K562 (cell line): ENCODE data around the gene MAPK4. TPM values are rescaled to one million over a fixed set of nuclear protein-coding genes. Genes with fewer than 3 reads are reported as not detected.

Source experiments
- ATAC-seq: fragments of 200-7000 bp; cut with Tn5 transposase; 3 replicates; pipeline ENCODE4 v1.9.1; 2020; ENCODE audit warnings: moderate library complexity
- BruUV-seq: library from RNA; stranded (reverse); fragments of 400-500 nt; replicated peaks from 2 replicates; lab custom pipeline; 2021; lab: Mats Ljungman, UMichigan
- CTCF ChIA-PET: fragments of 300-600 bp; formaldehyde crosslinking; extraction: SDS; loops from one replicate; lab custom pipeline; 2021; ENCODE audit warnings: low intra/inter-chr PET ratio; lab: Yijun Ruan, JAX
- POLR2A ChIA-PET: fragments of 300-600, 350-650 bp; sonication (Branson Sonifier 250); formaldehyde crosslinking; extraction: SDS; loops from one replicate; lab custom pipeline; 2021; ENCODE audit warnings: antibody characterized with exemption, inconsistent platforms; lab: Yijun Ruan, JAX
- DNase-seq, 4 experiments: peaks; one replicate each; pipeline versions ENCODE4 v3.0.0 to v3.0.0-alpha.2; 2011 to 2018; ENCODE audit warnings: low spot score in 3 of 4, mixed read lengths in 3 of 4; ENCODE audit errors: extremely low read depth in 1 of 4
- FAIRE-seq: peaks from 2 replicates; lab custom pipeline; 2011; peaks lifted over from hg19 to GRCh38; lab: Jason Lieb, UNC
- H2AFZ ChIP-seq: 2 replicates; pipeline ENCODE4 v1.6.0; 2011; ENCODE audit warnings: low read depth, low read length, control low read depth, inconsistent platforms
- H3K27ac ChIP-seq: fragments of 200-600 bp; 3 replicates; pipeline ENCODE4 v1.8.0; 2011; ENCODE audit warnings: low read depth, mild to moderate bottlenecking, control low read depth, inconsistent platforms, low read length, moderate library complexity, mixed read lengths; ENCODE audit errors: extremely low read depth
- H3K27me3 ChIP-seq, 2 experiments: fragments of 300-600 bp in 1 of 2; 2 replicates in 1 of 2; 3 replicates in 1 of 2; pipeline versions ENCODE4 v1.6.0 to v1.8.0; 2011; ENCODE audit warnings: inconsistent platforms in 2 of 2, low read length in 2 of 2, mild to moderate bottlenecking in 1 of 2, mixed read lengths in 1 of 2, moderate library complexity in 1 of 2; ENCODE audit not compliant: control insufficient read depth in 2 of 2, insufficient read depth in 2 of 2
- H3K36me3 ChIP-seq: fragments of 300-600 bp; 3 replicates; pipeline ENCODE4 v1.8.0; 2011; ENCODE audit warnings: mild to moderate bottlenecking, low read length, inconsistent platforms; ENCODE audit not compliant: control insufficient read depth, insufficient read depth
- H3K4me1 ChIP-seq, 2 experiments: fragments of 200-600 bp in 1 of 2; replicated peaks in 1 of 2; 2 replicates in 1 of 2; 3 replicates in 1 of 2; pipeline versions ENCODE4 v1.5.1 to v1.8.0; 2011; ENCODE audit warnings: inconsistent platforms in 2 of 2, low read length in 2 of 2, mild to moderate bottlenecking in 1 of 2, mixed read lengths in 1 of 2, moderate library complexity in 1 of 2; ENCODE audit not compliant: control insufficient read depth in 2 of 2, insufficient read depth in 2 of 2
- H3K4me2 ChIP-seq: 2 replicates; pipeline ENCODE4 v1.6.1; 2011; ENCODE audit warnings: low read length, control low read depth, inconsistent platforms, mixed read lengths; ENCODE audit not compliant: insufficient read depth
- H3K4me3 ChIP-seq: fragments of 200-600 bp; sonication (generic), shearing (Covaris generic); 2 replicates; pipeline ENCODE4 v1.5.1; 2016; ENCODE audit warnings: control low read depth, inconsistent platforms
- H3K79me2 ChIP-seq: fragments of 200-600 bp; 3 replicates; pipeline ENCODE4 v1.8.0; 2011; ENCODE audit warnings: low read length, inconsistent platforms; ENCODE audit not compliant: control insufficient read depth, insufficient read depth
- H3K9ac ChIP-seq, 2 experiments: 2 replicates each; pipeline versions ENCODE4 v1.6.0 to v1.6.1; 2011; ENCODE audit warnings: low read depth in 2 of 2, low read length in 2 of 2, control low read depth in 1 of 2, inconsistent platforms in 1 of 2, mild to moderate bottlenecking in 1 of 2, mixed read lengths in 1 of 2; ENCODE audit not compliant: insufficient read depth in 1 of 2
- H3K9me1 ChIP-seq: one replicate; pipeline ENCODE4 v1.6.0; 2011; ENCODE audit warnings: inconsistent platforms, mild to moderate bottlenecking, low read length, moderate library complexity; ENCODE audit not compliant: control insufficient read depth, insufficient read depth
- H3K9me3 ChIP-seq: replicated peaks from 2 replicates; pipeline ENCODE4 v1.5.1; 2011; ENCODE audit warnings: low read depth, low read length, inconsistent platforms; ENCODE audit not compliant: control insufficient read depth, insufficient read depth
- H4K20me1 ChIP-seq: replicated peaks from 2 replicates; pipeline ENCODE4 v1.6.1; 2011; ENCODE audit warnings: low read length, inconsistent platforms, mixed read lengths; ENCODE audit not compliant: control insufficient read depth, insufficient read depth
- ELF2 ChIP-seq: fragments of 250-450 bp; sonication (Bioruptor Pico); IDR thresholded peaks from 2 replicates; pipeline ENCODE4 v1.5.0; 2021; ENCODE audit warnings: mild to moderate bottlenecking
- EP400 ChIP-seq: fragments of 450-650 bp; IDR thresholded peaks from 2 replicates; pipeline ENCODE4 v1.6.1; 2017; ENCODE audit warnings: antibody characterized with exemption, mild to moderate bottlenecking, moderate library complexity
- HMGN3 ChIP-seq: IDR thresholded peaks from 2 replicates; pipeline ENCODE4 v1.6.1; 2011; ENCODE audit warnings: borderline replicate concordance, low read depth, mild to moderate bottlenecking, mixed read lengths, low read length; ENCODE audit not compliant: insufficient read length; ENCODE audit errors: extremely low read depth
- NCOR1 ChIP-seq: fragments of 450-650 bp; IDR thresholded peaks from 2 replicates; pipeline ENCODE4 v1.6.1; 2016; ENCODE audit warnings: mild to moderate bottlenecking, moderate library complexity
- POLR2A ChIP-seq: fragments of 450-650 bp; conservative IDR thresholded peaks from 2 replicates; pipeline ENCODE4 v1.6.1; 2016
- STAT5A ChIP-seq: IDR thresholded peaks from 2 replicates; pipeline ENCODE4 v1.6.1; 2012; ENCODE audit warnings: low read length, inconsistent platforms, borderline replicate concordance
- ZNF217 ChIP-seq: sonication (generic); formaldehyde crosslinking; IDR thresholded peaks from 2 replicates; pipeline ENCODE4 v1.8.0; 2022; ENCODE audit warnings: mild to moderate bottlenecking, missing genetic modification reagents
- ZNF707 ChIP-seq: fragments of 250-450 bp; sonication (Bioruptor Pico); conservative IDR thresholded peaks from 2 replicates; pipeline ENCODE4 v1.8.0; 2022; ENCODE audit warnings: inconsistent platforms, mild to moderate bottlenecking, moderate library complexity
- whole genome bisulfite sequencing: fragments of 100-300 bp; shearing (Covaris generic); methylation state at CpG from one replicate; pipeline ENCODE4 v1.1.6; 2016; ENCODE audit warnings: low coverage, mixed read lengths; ENCODE audit not compliant: insufficient coverage; ENCODE audit errors: missing lambda C conversion rate; 5-methylcytosine and 5-hydroxymethylcytosine counted together
- in situ Hi-C: fragments of 300-500 bp; cut with MboI; formaldehyde crosslinking; loops from 4 replicates; pipeline ENCODE4 v1.15.0; 2018; ENCODE audit warnings: inconsistent platforms, mixed read lengths
- intact Hi-C: fragments of 100-400 bp; cut with micrococcal nuclease; formaldehyde crosslinking; loops from 2 replicates; pipeline ENCODE4 v1.14.2; 2022
- polyA plus RNA-seq, 8 experiments: library from polyadenylated mRNA; depleted of rRNA in 4 of 8; stranded (reverse) in 5 of 8; unstranded in 3 of 8; fragments of >200 nt; fragmentation: Nextera tagmentation in 2 of 8; fragmentation: Illumina TruSeq in 1 of 8; extraction: Ambion mirVana in 2 of 8; extraction: Trizol in 1 of 8; gene quantifications; 2 replicates each; pipeline versions ENCODE4 v1.2.1 to v1.2.3, GENCODE V29; 2011 to 2014; ENCODE audit warnings: inconsistent platforms in 1 of 8, missing spikeins in 1 of 8
- total RNA-seq, 7 experiments: library from RNA; depleted of rRNA in 6 of 7; stranded (reverse); fragments of >200 nt in 6 of 7; fragmentation: Illumina TruSeq in 2 of 7; extraction: Trizol in 2 of 7; gene quantifications; 2 replicates each; pipeline versions ENCODE4 v1.2.1 to v1.2.3, GENCODE V29; 2011 to 2021; ENCODE audit warnings: low replicate concordance in 1 of 7
- TF ChIP-seq, protein P1 (sequence below): fragments of 250-450 bp; sonication (Bioruptor Pico); IDR thresholded peaks from 2 replicates; pipeline ENCODE4 v1.8.0; 2022; ENCODE audit warnings: inconsistent platforms, mild to moderate bottlenecking, moderate library complexity, borderline replicate concordance
- TF ChIP-seq, protein P2 (sequence below): sonication (generic); formaldehyde crosslinking; IDR thresholded peaks from 2 replicates; pipeline ENCODE4 v1.8.0; 2022; ENCODE audit warnings: mild to moderate bottlenecking, missing genetic modification reagents, borderline replicate concordance
- TF ChIP-seq, protein P3 (sequence below): sonication (generic); formaldehyde crosslinking; IDR thresholded peaks from 2 replicates; pipeline ENCODE4 v1.9.0; 2022; ENCODE audit warnings: mild to moderate bottlenecking, missing genetic modification reagents
- TF ChIP-seq, protein P4 (sequence below): fragments of 450-650 bp; formaldehyde crosslinking; IDR thresholded peaks from 2 replicates; pipeline ENCODE4 v1.4.0; 2022; ENCODE audit warnings: mild to moderate bottlenecking, moderate library complexity

MAPK4 gene
- total and polyA plus RNA-seq, 9 of the 15 experiments (the other 6 are each of a cell fraction or from before 2014, with no cell fraction given): not detected

DNA sequence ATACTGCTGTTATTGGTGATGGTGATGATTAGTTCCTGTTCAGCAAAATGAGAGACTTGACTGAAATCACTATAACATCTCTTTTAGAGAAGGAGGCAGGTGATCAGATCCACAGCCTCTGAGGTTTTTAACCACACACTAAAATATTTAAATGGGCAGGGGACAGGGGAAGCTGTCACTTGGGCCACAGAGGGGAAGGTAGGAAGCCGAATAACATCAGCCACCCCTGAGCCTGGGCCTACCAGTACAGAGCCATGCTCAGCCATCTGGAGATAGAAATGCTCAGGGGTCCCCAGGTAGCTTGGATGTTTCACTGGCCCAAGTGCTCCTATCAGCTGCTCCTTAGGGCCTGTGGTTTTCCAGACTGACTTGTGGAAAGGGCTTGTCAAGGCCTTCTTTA lies 137.6 kb downstream of the MAPK4 start:
- H3K27ac ChIP-seq: no peak overlapping the region
- CTCF ChIA-PET: no interaction called here
- H3K27me3 ChIP-seq: peaks cover 0 to 10% of the 10 kb centered on the region in 2 experiments; a peak in 2 of 5 replicates
- FAIRE-seq (no peak), DNase-seq (no peak), ATAC-seq (no peak)
- no peak overlapping the region for H3K4me2 ChIP-seq
- H3K36me3 ChIP-seq: no peaks in the 10 kb centered on the region
- no peaks in the 10 kb centered on the region for H4K20me1 ChIP-seq
- H3K79me2 ChIP-seq: no peaks in the 10 kb centered on the region
- H3K4me3 ChIP-seq: no peak overlapping the region
- POLR2A ChIA-PET: no interaction called here
- no peaks in the 10 kb centered on the region for H3K9me1 ChIP-seq
- no peak overlapping the region for H3K9ac ChIP-seq
- BruUV-seq: no TSS peak
- in situ Hi-C loops: no loop called here
- intact Hi-C loops: no loop called here
- H3K9me3 ChIP-seq: no peaks in the 10 kb centered on the region
- no peaks in the 10 kb centered on the region for H3K4me1 ChIP-seq
- TF ChIP-seq NCOR1 (no peak), ZNF707 (CRISPR knock-in tag) (no peak), ELF2 (no peak), STAT5A (no peak), EP400 (no peak), ZNF217 (CRISPR knock-in tag) (no peak), HMGN3 (no peak), POLR2A (no peak)
- TF ChIP-seq, protein P1, sequence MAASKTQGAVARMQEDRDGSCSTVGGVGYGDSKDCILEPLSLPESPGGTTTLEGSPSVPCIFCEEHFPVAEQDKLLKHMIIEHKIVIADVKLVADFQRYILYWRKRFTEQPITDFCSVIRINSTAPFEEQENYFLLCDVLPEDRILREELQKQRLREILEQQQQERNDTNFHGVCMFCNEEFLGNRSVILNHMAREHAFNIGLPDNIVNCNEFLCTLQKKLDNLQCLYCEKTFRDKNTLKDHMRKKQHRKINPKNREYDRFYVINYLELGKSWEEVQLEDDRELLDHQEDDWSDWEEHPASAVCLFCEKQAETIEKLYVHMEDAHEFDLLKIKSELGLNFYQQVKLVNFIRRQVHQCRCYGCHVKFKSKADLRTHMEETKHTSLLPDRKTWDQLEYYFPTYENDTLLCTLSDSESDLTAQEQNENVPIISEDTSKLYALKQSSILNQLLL (CRISPR knock-in tag): no peak
- TF ChIP-seq, protein P2, sequence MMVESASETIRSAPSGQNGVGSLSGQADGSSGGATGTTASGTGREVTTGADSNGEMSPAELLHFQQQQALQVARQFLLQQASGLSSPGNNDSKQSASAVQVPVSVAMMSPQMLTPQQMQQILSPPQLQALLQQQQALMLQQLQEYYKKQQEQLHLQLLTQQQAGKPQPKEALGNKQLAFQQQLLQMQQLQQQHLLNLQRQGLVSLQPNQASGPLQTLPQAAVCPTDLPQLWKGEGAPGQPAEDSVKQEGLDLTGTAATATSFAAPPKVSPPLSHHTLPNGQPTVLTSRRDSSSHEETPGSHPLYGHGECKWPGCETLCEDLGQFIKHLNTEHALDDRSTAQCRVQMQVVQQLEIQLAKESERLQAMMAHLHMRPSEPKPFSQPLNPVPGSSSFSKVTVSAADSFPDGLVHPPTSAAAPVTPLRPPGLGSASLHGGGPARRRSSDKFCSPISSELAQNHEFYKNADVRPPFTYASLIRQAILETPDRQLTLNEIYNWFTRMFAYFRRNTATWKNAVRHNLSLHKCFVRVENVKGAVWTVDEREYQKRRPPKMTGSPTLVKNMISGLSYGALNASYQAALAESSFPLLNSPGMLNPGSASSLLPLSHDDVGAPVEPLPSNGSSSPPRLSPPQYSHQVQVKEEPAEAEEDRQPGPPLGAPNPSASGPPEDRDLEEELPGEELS (CRISPR knock-in tag): no peak
- TF ChIP-seq, protein P3, sequence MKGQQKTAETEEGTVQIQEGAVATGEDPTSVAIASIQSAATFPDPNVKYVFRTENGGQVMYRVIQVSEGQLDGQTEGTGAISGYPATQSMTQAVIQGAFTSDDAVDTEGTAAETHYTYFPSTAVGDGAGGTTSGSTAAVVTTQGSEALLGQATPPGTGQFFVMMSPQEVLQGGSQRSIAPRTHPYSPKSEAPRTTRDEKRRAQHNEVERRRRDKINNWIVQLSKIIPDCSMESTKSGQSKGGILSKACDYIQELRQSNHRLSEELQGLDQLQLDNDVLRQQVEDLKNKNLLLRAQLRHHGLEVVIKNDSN (CRISPR knock-in tag): no peak
- TF ChIP-seq, protein P4, sequence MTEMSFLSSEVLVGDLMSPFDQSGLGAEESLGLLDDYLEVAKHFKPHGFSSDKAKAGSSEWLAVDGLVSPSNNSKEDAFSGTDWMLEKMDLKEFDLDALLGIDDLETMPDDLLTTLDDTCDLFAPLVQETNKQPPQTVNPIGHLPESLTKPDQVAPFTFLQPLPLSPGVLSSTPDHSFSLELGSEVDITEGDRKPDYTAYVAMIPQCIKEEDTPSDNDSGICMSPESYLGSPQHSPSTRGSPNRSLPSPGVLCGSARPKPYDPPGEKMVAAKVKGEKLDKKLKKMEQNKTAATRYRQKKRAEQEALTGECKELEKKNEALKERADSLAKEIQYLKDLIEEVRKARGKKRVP (CRISPR knock-in tag): no peak
- H2AFZ ChIP-seq: no peak overlapping the region
- no CpG with 5 or more reads among the region's 1 CpG for WGBS
